HG03442 (cell line): Measurements from ENCODE around the gene DPH2.

Source experiments
- ATAC-seq: cut with Tn5 transposase; IDR thresholded peaks from one replicate; pipeline ENCODE4 v1.9.1; 2021; ENCODE audit warnings: mild to moderate bottlenecking, moderate library complexity; ENCODE audit not compliant: unreplicated experiment

The DPH2 gene

GRCh38 chr1:43944860-43945259 is 24.9 kb upstream of the DPH2 start:
- no peak for ATAC-seq

- no peak for ATAC-seq
These were observed 24.1 kb upstream of the DPH2 start for GRCh38 chr1:43945674-43946235.

- ATAC-seq, result peak; percentile 87
These were observed 23.4 kb upstream of the DPH2 start, which contains the start of gene IPO13 for GRCh38 chr1:43946236-43947060. TSS of gene IPO13 (plus strand) at chr1:43946950. CDS start at chr1:43947601, 651 bp downstream.

GRCh38 chr1:43947061-43947873 is 22.5 kb upstream of the DPH2 start:
- no peak for ATAC-seq

- ATAC-seq, result no peak
These were observed 21.9 kb upstream of the DPH2 start for GRCh38 chr1:43947874-43948437.

- no peak for ATAC-seq
These were observed 20.1 kb upstream of the DPH2 start for GRCh38 chr1:43949678-43950077.

- no peak for ATAC-seq
These were observed 18.5 kb upstream of the DPH2 start for GRCh38 chr1:43951021-43951985.

- no peak for ATAC-seq
These were observed 17.0 kb upstream of the DPH2 start for GRCh38 chr1:43952731-43953346.

GRCh38 chr1:43953361-43953760 is 16.4 kb upstream of the DPH2 start:
- no peak for ATAC-seq

GRCh38 chr1:43954036-43954435 is 15.8 kb upstream of the DPH2 start:
- ATAC-seq, result no peak

- no peak for ATAC-seq
These were observed 13.6 kb upstream of the DPH2 start for GRCh38 chr1:43956234-43956633.

- no peak for ATAC-seq
These were observed 12.3 kb upstream of the DPH2 start for GRCh38 chr1:43957407-43958040.

- ATAC-seq, result no peak
These were observed 11.2 kb upstream of the DPH2 start for GRCh38 chr1:43958351-43959255.

- no peak for ATAC-seq
These were observed 9.0 kb upstream of the DPH2 start for GRCh38 chr1:43960798-43961197.

- no peak for ATAC-seq
These were observed 8.1 kb upstream of the DPH2 start for GRCh38 chr1:43961692-43962091.

- no peak for ATAC-seq
These were observed 7.5 kb upstream of the DPH2 start for GRCh38 chr1:43962324-43962723.

GRCh38 chr1:43963006-43963405 is 6.8 kb upstream of the DPH2 start:
- ATAC-seq, result no peak

- ATAC-seq, result no peak
These were observed 5.9 kb upstream of the DPH2 start for GRCh38 chr1:43963890-43964289.
